Lower lobe of right lung (tissue), 2 donors: ENCODE measurements around the gene CHST3. TPM values are rescaled to one million over a fixed set of nuclear protein-coding genes. Genes with fewer than 3 reads are reported as not detected.
A peak's percentile ranks its signal among the peaks of the same experiment; 100 is the strongest.

ENCODE experiments used
- ATAC-seq, 2 donors: fragments of 200-7000 bp; cut with Tn5 transposase; one replicate each; pipeline ENCODE4 v1.9.1; 2020 to 2022; ENCODE audit warnings: mild to moderate bottlenecking in 2 of 2, moderate library complexity in 2 of 2
- DNase-seq: peaks from one replicate; pipeline ENCODE4 v3.0.0-alpha.2; 2020
- H3K27ac ChIP-seq: fragments of 200-600 bp; one replicate; pipeline ENCODE4 v1.8.0; 2022
- H3K27me3 ChIP-seq: fragments of 200-600 bp; one replicate; pipeline ENCODE4 v1.8.0; 2022; ENCODE audit warnings: low read depth
- H3K36me3 ChIP-seq: fragments of 200-600 bp; one replicate; pipeline ENCODE4 v1.8.0; 2022; ENCODE audit warnings: mild to moderate bottlenecking
- H3K4me1 ChIP-seq: fragments of 200-600 bp; one replicate; pipeline ENCODE4 v1.8.0; 2022
- H3K4me3 ChIP-seq: fragments of 200-600 bp; one replicate; pipeline ENCODE4 v1.8.0; 2022; ENCODE audit warnings: mild to moderate bottlenecking
- H3K9me3 ChIP-seq: fragments of 200-600 bp; one replicate; pipeline ENCODE4 v1.8.0; 2022
- CTCF ChIP-seq: fragments of 200-600 bp; IDR thresholded peaks from one replicate; pipeline ENCODE4 v1.8.0; 2022; ENCODE audit warnings: antibody characterized with exemption, mild to moderate bottlenecking
- intact Hi-C: fragments of 100-400 bp; cut with DNase I; formaldehyde crosslinking; loops from one replicate; pipeline ENCODE4 v1.11.0; 2022
- total RNA-seq: library from RNA; stranded (reverse); fragmentation: NEBNext Ultra II Directional; extraction: Animal tissue kit (Norgen Biotek cat#: 25700); gene quantifications from one replicate; pipeline ENCODE4 v1.2.1, GENCODE V29; 2021
- donor health status: DM: no; HTN: yes; CAD: no; lungs with severe emphysema.

CHST3 gene
- total RNA-seq, 1 donor from 2014 or later: 12.0 TPM

- Histone ChIP-seq H3K4me1 (peaks cover 13% of the 10 kb centered on the region), H3K4me3 (no peak overlapping the region), H3K27ac (no peak overlapping the region), H3K36me3 (no peaks in the 10 kb centered on the region), H3K27me3 (no peaks in the 10 kb centered on the region), H3K9me3 (no peaks in the 10 kb centered on the region)
- intact Hi-C loops: no loop called here
- DNase-seq: no peak
- no peak for TF ChIP-seq CTCF
- peak in 1 of 2 donors; percentile 23 for ATAC-seq
These were observed 42.7 kb upstream of the CHST3 start for GRCh38 chr10:71921324-71922027.

GRCh38 chr10:71923138-71923692, 41.0 kb upstream of the CHST3 start:
- DNase-seq (no peak), ATAC-seq (no peak)
- Histone ChIP-seq H3K36me3 (no peaks in the 10 kb centered on the region), H3K9me3 (no peaks in the 10 kb centered on the region), H3K4me3 (no peak overlapping the region), H3K27ac (no peak overlapping the region), H3K4me1 (peaks cover 13% of the 10 kb centered on the region), H3K27me3 (no peaks in the 10 kb centered on the region)
- TF ChIP-seq CTCF: no peak
- intact Hi-C loops: no loop called here

- Histone ChIP-seq H3K4me1 (peaks cover 13% of the 10 kb centered on the region), H3K9me3 (no peaks in the 10 kb centered on the region), H3K27me3 (no peaks in the 10 kb centered on the region), H3K36me3 (no peaks in the 10 kb centered on the region), H3K4me3 (no peak overlapping the region), H3K27ac (no peak overlapping the region)
- TF ChIP-seq CTCF: no peak
- DNase-seq (no peak), ATAC-seq (no peak)
- intact Hi-C loops: no loop called here
These were observed 39.4 kb upstream of the CHST3 start for GRCh38 chr10:71924771-71925170.

GRCh38 chr10:71927159-71927558, 37.0 kb upstream of the CHST3 start:
- H3K27ac ChIP-seq: no peak overlapping the region
- intact Hi-C loops: no loop called here
- ATAC-seq (no peak), DNase-seq (no peak)
- no peaks in the 10 kb centered on the region for H3K36me3 ChIP-seq
- no peak overlapping the region for H3K4me3 ChIP-seq
- no peak for TF ChIP-seq CTCF
- no peaks in the 10 kb centered on the region for H3K4me1 ChIP-seq
- no peaks in the 10 kb centered on the region for H3K9me3 ChIP-seq
- no peaks in the 10 kb centered on the region for H3K27me3 ChIP-seq

GRCh38 chr10:71927776-71928592, 36.2 kb upstream of the CHST3 start:
- Histone ChIP-seq H3K9me3 (no peaks in the 10 kb centered on the region), H3K27me3 (no peaks in the 10 kb centered on the region), H3K36me3 (no peaks in the 10 kb centered on the region), H3K27ac (no peak overlapping the region), H3K4me3 (no peak overlapping the region), H3K4me1 (no peaks in the 10 kb centered on the region)
- DNase-seq (no peak), ATAC-seq (no peak)
- intact Hi-C loops: no loop called here
- TF ChIP-seq CTCF: no peak
